LNCaP clone FGC (cell line): ENCODE results near the gene PARP11.

Experiments used
- DNase-seq: peaks from one replicate; pipeline ENCODE4 v3.0.0-alpha.2; 2011; ENCODE audit warnings: low read depth
- H3K4me3 ChIP-seq: 2 replicates; pipeline ENCODE4 v1.5.1; 2011; ENCODE audit warnings: mild to moderate bottlenecking, low read depth, low read length, control low read depth
- CTCF ChIP-seq: IDR thresholded peaks from 2 replicates; pipeline ENCODE4 v1.5.1; 2012; ENCODE audit warnings: mild to moderate bottlenecking; ENCODE audit not compliant: control insufficient read depth, insufficient read depth; ENCODE audit errors: extremely low read depth

The PARP11 gene

GRCh38 chr12:3777206-3777809, 95.9 kb downstream of the PARP11 start:
- TF ChIP-seq CTCF: peak; percentile 81
- DNase-seq: peak; percentile 33
- no peak overlapping the region for H3K4me3 ChIP-seq

- no peak overlapping the region for H3K4me3 ChIP-seq
- DNase-seq: no peak
- no peak for TF ChIP-seq CTCF
Measured at GRCh38 chr12:3775385-3776035, 97.7 kb downstream of the PARP11 start.

GRCh38 chr12:3772380-3772779, 100.8 kb downstream of the PARP11 start:
- H3K4me3 ChIP-seq: no peak overlapping the region
- TF ChIP-seq CTCF: no peak
- no peak for DNase-seq

GRCh38 chr12:3771853-3772252, 101.3 kb downstream of the PARP11 start:
- DNase-seq: no peak
- no peak overlapping the region for H3K4me3 ChIP-seq
- TF ChIP-seq CTCF: no peak

GRCh38 chr12:3770891-3771290, 102.3 kb downstream of the PARP11 start:
- DNase-seq: no peak
- no peak for TF ChIP-seq CTCF
- no peak overlapping the region for H3K4me3 ChIP-seq

- no peak for TF ChIP-seq CTCF
- H3K4me3 ChIP-seq: no peak overlapping the region
- DNase-seq: no peak
Measured at GRCh38 chr12:3768911-3769447, 104.2 kb downstream of the PARP11 start.
